HG03103 (cell line): ENCODE results near the gene BRCA1.
A peak's percentile ranks its signal among the peaks of the same experiment; 100 is the strongest.
"Not testable (repeated sequence)": the region's sequence is repeated elsewhere in the genome, so short reads cannot be mapped to it uniquely, and the experiment has no call there.

Experiments
- ATAC-seq: cut with Tn5 transposase; IDR thresholded peaks from one replicate; pipeline ENCODE4 v1.9.1; 2021; ENCODE audit warnings: low read depth; ENCODE audit not compliant: unreplicated experiment

Gene BRCA1

GRCh38 chr17:43010667-43011308 lies 114.4 kb downstream of the BRCA1 start:
- ATAC-seq = no peak

DNA sequence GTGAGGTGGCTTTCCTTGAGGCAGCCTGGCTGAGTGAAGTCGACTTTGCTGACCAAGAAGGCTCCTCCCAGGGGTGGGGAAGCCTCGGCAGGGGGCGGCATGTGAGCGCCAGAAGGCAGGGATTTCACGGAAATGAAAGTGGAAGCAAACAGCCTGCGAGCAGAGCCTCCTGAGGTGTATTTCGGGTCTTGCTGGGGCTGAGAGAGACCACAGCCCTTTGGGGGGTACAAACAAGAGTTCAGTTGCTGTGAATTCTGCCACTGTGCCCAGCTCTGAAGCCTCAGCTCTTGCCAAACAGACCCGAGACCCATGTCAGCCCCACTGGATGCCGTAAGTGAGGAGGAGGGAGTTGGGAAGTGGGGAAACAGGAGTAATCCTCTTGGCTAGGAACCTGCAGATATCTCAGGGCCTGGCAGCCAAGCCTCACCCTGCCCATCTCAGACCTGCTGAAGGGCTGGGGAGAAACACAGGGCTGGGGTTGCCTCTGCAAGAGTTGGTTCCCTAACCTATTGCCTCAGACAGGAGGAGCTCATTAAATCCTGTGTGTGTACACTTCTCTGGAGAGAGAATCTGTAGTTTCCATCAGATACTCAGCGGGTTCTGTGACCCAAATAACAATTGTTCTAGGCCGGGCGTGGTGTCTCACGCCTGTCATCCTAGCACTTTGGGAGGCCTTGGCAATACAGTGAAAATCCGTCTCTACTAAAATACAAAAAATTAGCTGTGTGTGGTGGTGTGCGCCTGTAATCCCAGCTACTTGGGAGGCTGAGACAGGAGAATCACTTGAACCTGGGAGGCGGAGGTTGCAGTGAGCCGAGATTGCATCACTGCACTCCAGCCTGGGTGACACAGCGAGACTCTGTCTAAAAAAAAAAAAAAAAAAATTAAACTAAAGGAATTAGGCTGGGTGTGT lies 118.3 kb downstream of the BRCA1 start, which contains the start of gene IFI35:
TSS of gene IFI35 (plus strand) at position 146 of the 913 bp plus-strand sequence. CDS start at position 310, 164 bp downstream.
- no peak for ATAC-seq

GRCh38 chr17:43003542-43004172 lies 121.5 kb downstream of the BRCA1 start:
- no peak for ATAC-seq

- not testable (repeated sequence) for ATAC-seq
Measured at GRCh38 chr17:43000894-43001293, 124.3 kb downstream of the BRCA1 start.

DNA sequence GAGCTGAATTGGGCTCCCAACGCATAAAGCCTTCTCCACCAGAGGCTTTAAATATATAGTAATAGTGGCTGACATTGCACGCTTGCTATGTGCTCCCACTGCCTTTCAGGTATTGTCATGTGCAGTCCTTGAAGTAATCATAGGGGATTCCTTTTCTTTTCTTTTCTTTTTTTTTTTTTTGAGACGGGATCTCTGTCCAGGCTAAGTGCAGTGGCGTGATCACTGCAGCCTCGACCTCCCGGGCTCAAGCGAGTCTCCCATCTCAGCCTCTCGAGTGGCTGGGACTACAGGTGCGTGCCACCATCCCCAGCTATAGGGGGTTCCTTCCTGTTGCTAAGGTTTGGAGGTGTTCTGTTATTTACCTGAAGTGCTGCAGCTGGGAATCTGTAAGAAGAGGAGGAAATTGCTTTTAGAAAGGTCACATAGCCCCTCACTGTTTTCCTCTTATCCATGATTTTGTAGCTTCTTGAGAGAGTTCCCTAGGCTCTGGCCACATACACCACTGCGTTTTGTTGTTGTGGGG lies 126.1 kb downstream of the BRCA1 start:
- no peak for ATAC-seq

DNA sequence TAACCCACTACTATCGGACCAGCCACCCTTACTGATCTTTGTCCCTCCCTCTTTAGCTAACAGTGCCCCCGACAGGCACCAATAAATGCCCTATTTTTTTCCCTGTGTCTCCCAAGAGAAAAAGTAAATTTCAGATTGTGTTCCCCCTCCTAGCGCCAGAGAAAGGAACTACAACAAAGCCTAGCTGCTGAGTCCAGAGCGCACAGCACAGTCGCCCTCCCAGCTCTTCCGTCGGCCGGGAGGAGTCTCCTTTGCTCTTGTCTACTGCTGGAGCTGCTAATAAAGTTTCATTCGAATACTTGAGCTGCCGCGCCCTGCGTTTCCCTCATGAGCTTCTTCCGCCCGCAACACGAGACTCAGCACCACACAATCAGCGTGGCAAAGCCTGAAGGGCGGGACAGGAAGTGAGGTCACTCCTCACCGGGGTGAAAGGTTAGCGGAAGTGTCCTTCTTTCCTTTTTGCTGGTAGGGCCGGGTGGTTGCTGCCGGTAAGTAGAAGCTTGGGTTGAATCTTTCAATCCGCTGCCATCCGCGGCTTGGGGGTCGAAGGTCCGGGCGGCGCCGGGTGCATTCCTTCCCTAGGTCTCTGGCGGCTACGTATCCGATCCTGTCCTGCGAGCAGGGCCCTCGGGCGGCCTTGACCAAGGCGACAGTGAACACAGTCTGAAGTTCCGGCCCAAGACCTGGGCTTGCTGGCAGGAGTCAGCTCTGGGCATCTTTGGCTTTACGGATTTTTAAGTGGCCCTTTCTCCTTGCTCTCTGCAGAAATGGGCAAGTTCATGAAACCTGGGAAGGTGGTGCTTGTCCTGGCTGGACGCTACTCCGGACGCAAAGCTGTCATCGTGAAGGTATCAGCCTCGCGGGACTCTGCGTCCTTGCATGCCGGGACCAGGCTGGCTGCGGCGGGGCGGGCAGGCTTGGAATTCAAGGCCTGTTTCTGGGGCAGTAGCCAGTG lies 126.9 kb downstream of the BRCA1 start, which contains the start of gene RPL27:
TSS of gene RPL27 (plus strand) at position 436 of the 955 bp plus-strand sequence. CDS start at position 768, 332 bp downstream.
- peak; percentile 83 for ATAC-seq

- no peak for ATAC-seq
Measured at GRCh38 chr17:42997390-42997983, 127.7 kb downstream of the BRCA1 start.
